PC-9 (cell line): Measurements from ENCODE around the gene RPRML. TPM values are rescaled to one million over a fixed set of nuclear protein-coding genes. Genes with fewer than 3 reads are reported as not detected.
"Not testable (repeated sequence)": the region's sequence is repeated elsewhere in the genome, so short reads cannot be mapped to it uniquely, and the experiment has no call there.

Experiments
- Bru-seq: library from RNA; stranded (reverse); fragments of 400-500 nt; gene quantifications from one replicate; lab custom pipeline; 2021; lab: Mats Ljungman, UMichigan
- BruChase-seq, 2 experiments: library from RNA; stranded (reverse); fragments of 400-500 nt; gene quantifications; one replicate each; lab custom pipeline; 2021; lab: Mats Ljungman, UMichigan
- BruUV-seq: library from RNA; stranded (reverse); fragments of 400-500 nt; replicated peaks from 2 replicates; lab custom pipeline; 2021; lab: Mats Ljungman, UMichigan
- CTCF ChIA-PET: fragments of 300-600 bp; sonication (Branson Sonifier 250); formaldehyde crosslinking; loops from one replicate; lab custom pipeline; 2022; ENCODE audit warnings: antibody characterized with exemption; lab: Charles Lee
- POLR2A ChIA-PET: fragments of 300-600 bp; sonication (Branson Sonifier 250); formaldehyde crosslinking; loops from one replicate; lab custom pipeline; 2022; ENCODE audit warnings: antibody characterized with exemption; ENCODE audit not compliant: unreplicated experiment; lab: Charles Lee
- DNase-seq, 2 experiments: peaks; one replicate each; pipeline versions ENCODE4 v3.0.0 to v3.0.0-alpha.2; 2015 to 2022; ENCODE audit warnings: mixed read lengths in 1 of 2
- H2AFZ ChIP-seq: fragments of 200-600 bp; sonication (generic); 2 replicates; pipeline ENCODE4 v1.8.1; 2017; ENCODE audit warnings: antibody characterized with exemption
- H3F3A ChIP-seq: fragments of 200-600 bp; sonication (generic); 2 replicates; pipeline ENCODE4 v1.8.1; 2017; ENCODE audit warnings: antibody characterized with exemption, mild to moderate bottlenecking, low read depth; ENCODE audit not compliant: insufficient read depth
- H3K27ac ChIP-seq: fragments of 200-600 bp; sonication (generic); 2 replicates; pipeline ENCODE4 v1.6.1; 2016; ENCODE audit warnings: mixed run types
- H3K27me3 ChIP-seq: fragments of 200-600 bp; sonication (generic); 2 replicates; pipeline ENCODE4 v1.6.1; 2016; ENCODE audit warnings: low read depth, mixed run types; ENCODE audit not compliant: insufficient read depth
- H3K36me3 ChIP-seq: fragments of 200-600 bp; sonication (generic); 2 replicates; pipeline ENCODE4 v1.6.1; 2016; ENCODE audit warnings: low read depth, mixed run types
- H3K4me1 ChIP-seq: fragments of 200-600 bp; sonication (generic); replicated peaks from 2 replicates; pipeline ENCODE4 v1.6.1; 2016; ENCODE audit warnings: mixed run types; ENCODE audit not compliant: insufficient read depth
- H3K4me2 ChIP-seq: fragments of 200-600 bp; sonication (generic); 2 replicates; pipeline ENCODE4 v1.6.1; 2017; ENCODE audit warnings: mixed run types
- H3K4me3 ChIP-seq: fragments of 200-600 bp; sonication (generic); 2 replicates; pipeline ENCODE4 v1.6.1; 2016; ENCODE audit warnings: mixed run types
- H3K79me2 ChIP-seq: fragments of 200-600 bp; sonication (generic); 2 replicates; pipeline ENCODE4 v1.6.1; 2017; ENCODE audit warnings: low read depth, mixed run types
- H3K9me2 ChIP-seq: fragments of 200-600 bp; sonication (generic); 2 replicates; pipeline ENCODE4 v1.8.1; 2017; ENCODE audit warnings: mild to moderate bottlenecking; ENCODE audit not compliant: insufficient read depth
- H3K9me3 ChIP-seq: fragments of 200-600 bp; sonication (generic); 2 replicates; pipeline ENCODE4 v1.8.1; 2016; ENCODE audit warnings: low read depth; ENCODE audit not compliant: insufficient read depth
- H4K20me1 ChIP-seq: fragments of 200-600 bp; sonication (generic); 2 replicates; pipeline ENCODE4 v1.8.1; 2017; ENCODE audit not compliant: insufficient read depth
- CTCF ChIP-seq: fragments of 200-600 bp; sonication (generic); conservative IDR thresholded peaks from 2 replicates; pipeline ENCODE4 v1.6.1; 2017; ENCODE audit warnings: mixed run types, antibody characterized with exemption, mild to moderate bottlenecking, moderate library complexity
- EZH2 ChIP-seq: fragments of 200-600 bp; sonication (generic); IDR thresholded peaks from 2 replicates; pipeline ENCODE4 v1.8.0; 2017; ENCODE audit warnings: antibody characterized with exemption, low read depth
- intact Hi-C: fragments of 100-400 bp; cut with micrococcal nuclease; formaldehyde crosslinking; loops from one replicate; pipeline ENCODE4 v1.10.0; 2022; ENCODE audit not compliant: unreplicated experiment
- long read RNA-seq: library from polyadenylated mRNA; stranded (forward); transcript quantifications from one replicate; pipeline ENCODE4 v2.0.0, GENCODE V29; 2022
- total RNA-seq: library from RNA; stranded (reverse); gene quantifications from 2 replicates; pipeline ENCODE4 v1.2.3, GENCODE V29; 2021

The RPRML gene
- total RNA-seq = not detected in 2 replicates
- Bru-seq, nascent RNA = not detected
- BruChase-seq, experiment 1, labeled RNA remaining after a 2-hour chase = percentile 11 among the genes with signal in this experiment
- BruChase-seq, experiment 2, labeled RNA remaining after a 6-hour chase = not detected
- long read RNA-seq = 0 reads

- Histone ChIP-seq H3K79me2 (no peaks in the 10 kb centered on the region), H3K9me3 (no peaks in the 10 kb centered on the region), H3K4me3 (peak within 1 kb of the TSS; percentile 53), H3F3A (no peaks in the 10 kb centered on the region), H3K4me2 (peak within 1 kb of the TSS; percentile 82), H3K4me1 (peaks cover 10% of the 10 kb centered on the region; the same call in 1 of the 2 replicates), H4K20me1 (no peaks in the 10 kb centered on the region), H3K27ac (no peak within 1 kb of the TSS), H2AFZ (peak within 1 kb of the TSS; percentile 62; the same call in 1 of the 2 replicates), H3K9me2 (no peaks in the 10 kb centered on the region), H3K36me3 (no peaks in the 10 kb centered on the region), H3K27me3 (peaks cover 27% of the 10 kb centered on the region)
- ChIA-PET CTCF (no interaction called here), POLR2A (no interaction called here)
- intact Hi-C loops = no loop called here
- BruUV-seq = no TSS peak
- peak in 1 of 2 experiments; percentile 40 for DNase-seq
- TF ChIP-seq EZH2 (peak; percentile 86; the same call in 1 of the 2 replicates), CTCF (no peak)
These were observed at the start of gene RPRML for GRCh38 chr17:46979147-46979863. Gene RPRML, minus strand, starts transcription at chr17:46979253. Its CDS starts 246 bp downstream, at chr17:46979007.

- H3K36me3 ChIP-seq, H3F3A ChIP-seq, H3K27ac ChIP-seq, DNase-seq, H3K9me2 ChIP-seq, H3K9me3 ChIP-seq, H4K20me1 ChIP-seq, H3K4me2 ChIP-seq, H3K4me3 ChIP-seq, CTCF ChIA-PET, BruUV-seq, POLR2A ChIA-PET, H2AFZ ChIP-seq, H3K27me3 ChIP-seq, H3K79me2 ChIP-seq, intact Hi-C loops, H3K4me1 ChIP-seq: not testable (repeated sequence)
These were observed 37.9 kb upstream of the RPRML start for GRCh38 chr17:47016966-47017365.

GRCh38 chr17:47013341-47013740 lies 34.3 kb upstream of the RPRML start:
- Histone ChIP-seq H3K9me2 (no peaks in the 10 kb centered on the region), H3K27me3 (no peaks in the 10 kb centered on the region), H3K79me2 (no peaks in the 10 kb centered on the region), H3K36me3 (no peaks in the 10 kb centered on the region), H3K4me3 (no peak overlapping the region), H4K20me1 (no peaks in the 10 kb centered on the region), H3F3A (no peaks in the 10 kb centered on the region), H3K4me2 (no peak overlapping the region), H3K4me1 (no peaks in the 10 kb centered on the region), H3K27ac (no peak overlapping the region), H2AFZ (no peak overlapping the region), H3K9me3 (no peaks in the 10 kb centered on the region)
- POLR2A ChIA-PET = no interaction called here
- no peak for TF ChIP-seq CTCF
- CTCF ChIA-PET = no interaction called here
- DNase-seq = no peak
- no TSS peak for BruUV-seq
- intact Hi-C loops = no loop called here
